Breast epithelium (tissue), 3 donors: Measurements from ENCODE around the gene FKBP14.

Experiments used
- POLR2A ChIP-seq: fragments of 450-650 bp; IDR thresholded peaks from one replicate; pipeline ENCODE4 v1.6.1; 2016; ENCODE audit warnings: antibody characterized with exemption, mild to moderate bottlenecking, moderate library complexity
- POLR2AphosphoS5 ChIP-seq, 3 donors: sonication (generic); formaldehyde crosslinking; IDR thresholded peaks; one replicate each; pipeline ENCODE4 v1.6.1; 2017; ENCODE audit warnings: antibody characterized with exemption in 3 of 3
- TF ChIP-seq, protein P1 (sequence below), 3 donors: fragments of 450-650 bp; IDR thresholded peaks; one replicate each; pipeline ENCODE4 v1.5.1; 2016 to 2017; ENCODE audit warnings: antibody characterized with exemption in 3 of 3, mild to moderate bottlenecking in 3 of 3, moderate library complexity in 3 of 3

DNA sequence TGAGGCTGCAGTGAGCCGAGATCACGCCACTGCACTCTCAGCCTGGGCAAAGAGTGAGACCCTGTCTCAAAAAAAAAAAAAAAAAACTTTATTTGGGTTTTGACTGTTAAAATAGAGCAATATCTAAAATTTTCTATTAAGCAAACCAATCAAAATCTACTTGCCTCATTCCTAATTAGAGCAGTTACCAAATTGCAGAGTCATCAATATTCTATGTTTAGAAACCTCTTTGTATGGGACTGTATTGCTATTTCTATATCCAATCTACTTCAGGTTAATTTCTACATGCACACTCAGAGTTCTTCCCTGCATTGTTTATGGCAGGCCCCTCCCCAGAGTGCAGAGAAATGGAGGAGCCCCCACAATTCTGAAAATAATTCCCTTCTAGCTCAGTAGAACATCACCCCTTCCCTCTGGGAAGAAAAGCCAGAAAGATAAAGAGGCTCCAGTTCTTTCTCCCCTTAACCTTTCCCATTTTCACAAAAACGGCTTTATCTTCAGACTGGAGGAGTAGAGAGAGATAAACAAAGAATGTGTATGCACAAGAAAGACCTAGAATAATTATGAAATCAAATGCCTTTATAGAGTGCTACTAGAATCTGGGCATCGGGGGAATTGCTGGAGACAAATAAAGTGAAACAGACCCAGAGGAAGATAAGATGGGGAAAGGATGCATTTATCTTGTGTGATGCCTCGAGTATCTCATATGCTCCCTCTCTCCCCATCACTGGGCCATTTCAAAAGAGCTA lies 54.8 kb downstream of the FKBP14 start:
- TF ChIP-seq, protein P1, sequence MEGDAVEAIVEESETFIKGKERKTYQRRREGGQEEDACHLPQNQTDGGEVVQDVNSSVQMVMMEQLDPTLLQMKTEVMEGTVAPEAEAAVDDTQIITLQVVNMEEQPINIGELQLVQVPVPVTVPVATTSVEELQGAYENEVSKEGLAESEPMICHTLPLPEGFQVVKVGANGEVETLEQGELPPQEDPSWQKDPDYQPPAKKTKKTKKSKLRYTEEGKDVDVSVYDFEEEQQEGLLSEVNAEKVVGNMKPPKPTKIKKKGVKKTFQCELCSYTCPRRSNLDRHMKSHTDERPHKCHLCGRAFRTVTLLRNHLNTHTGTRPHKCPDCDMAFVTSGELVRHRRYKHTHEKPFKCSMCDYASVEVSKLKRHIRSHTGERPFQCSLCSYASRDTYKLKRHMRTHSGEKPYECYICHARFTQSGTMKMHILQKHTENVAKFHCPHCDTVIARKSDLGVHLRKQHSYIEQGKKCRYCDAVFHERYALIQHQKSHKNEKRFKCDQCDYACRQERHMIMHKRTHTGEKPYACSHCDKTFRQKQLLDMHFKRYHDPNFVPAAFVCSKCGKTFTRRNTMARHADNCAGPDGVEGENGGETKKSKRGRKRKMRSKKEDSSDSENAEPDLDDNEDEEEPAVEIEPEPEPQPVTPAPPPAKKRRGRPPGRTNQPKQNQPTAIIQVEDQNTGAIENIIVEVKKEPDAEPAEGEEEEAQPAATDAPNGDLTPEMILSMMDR (IDR thresholded peaks at IDR 0.05), result no peak
- TF ChIP-seq POLR2A, result no peak
- no peak for TF ChIP-seq POLR2AphosphoS5 (IDR thresholded peaks at IDR 0.05)
